RWPE2 (cell line): ENCODE measurements around the gene ALLC.

Source experiments
- ATAC-seq: fragments of 200-7000 bp; cut with Tn5 transposase; 3 replicates; pipeline ENCODE4 v1.9.1; 2021; ENCODE audit warnings: low read depth
- DNase-seq: peaks from one replicate; pipeline ENCODE4 v3.0.0-alpha.2; 2020; ENCODE audit warnings: low spot score
- H3K27ac ChIP-seq: fragments of 450-650 bp; 2 replicates; pipeline ENCODE4 v1.5.1; 2017; ENCODE audit warnings: mild to moderate bottlenecking; ENCODE audit not compliant: poor library complexity, severe bottlenecking
- H3K27me3 ChIP-seq: fragments of 250-450 bp; sonication (Bioruptor Pico); 2 replicates; pipeline ENCODE4 v1.5.1; 2021; ENCODE audit warnings: mild to moderate bottlenecking, moderate library complexity; ENCODE audit not compliant: insufficient read depth, poor library complexity, severe bottlenecking
- H3K36me3 ChIP-seq: fragments of 250-450 bp; sonication (Bioruptor Pico); 2 replicates; pipeline ENCODE4 v1.5.1; 2020; ENCODE audit warnings: low read depth, mild to moderate bottlenecking, moderate library complexity
- H3K4me1 ChIP-seq: fragments of 250-450 bp; sonication (Bioruptor Pico); 2 replicates; pipeline ENCODE4 v1.5.1; 2021; ENCODE audit warnings: mild to moderate bottlenecking, moderate library complexity; ENCODE audit not compliant: insufficient read depth, poor library complexity, severe bottlenecking
- H3K4me3 ChIP-seq: fragments of 250-450 bp; sonication (Bioruptor Pico); 2 replicates; pipeline ENCODE4 v1.5.1; 2021; ENCODE audit warnings: mild to moderate bottlenecking, moderate library complexity; ENCODE audit not compliant: severe bottlenecking
- H3K9me3 ChIP-seq: fragments of 250-450 bp; sonication (Bioruptor Pico); 2 replicates; pipeline ENCODE4 v1.5.1; 2021; ENCODE audit warnings: mild to moderate bottlenecking, moderate library complexity; ENCODE audit not compliant: severe bottlenecking
- TF ChIP-seq, protein P1 (sequence below): fragments of 450-650 bp; IDR thresholded peaks from one replicate; pipeline ENCODE4 v1.5.1; 2017; ENCODE audit warnings: mild to moderate bottlenecking, moderate library complexity; ENCODE audit not compliant: poor library complexity, severe bottlenecking

Gene ALLC

DNA sequence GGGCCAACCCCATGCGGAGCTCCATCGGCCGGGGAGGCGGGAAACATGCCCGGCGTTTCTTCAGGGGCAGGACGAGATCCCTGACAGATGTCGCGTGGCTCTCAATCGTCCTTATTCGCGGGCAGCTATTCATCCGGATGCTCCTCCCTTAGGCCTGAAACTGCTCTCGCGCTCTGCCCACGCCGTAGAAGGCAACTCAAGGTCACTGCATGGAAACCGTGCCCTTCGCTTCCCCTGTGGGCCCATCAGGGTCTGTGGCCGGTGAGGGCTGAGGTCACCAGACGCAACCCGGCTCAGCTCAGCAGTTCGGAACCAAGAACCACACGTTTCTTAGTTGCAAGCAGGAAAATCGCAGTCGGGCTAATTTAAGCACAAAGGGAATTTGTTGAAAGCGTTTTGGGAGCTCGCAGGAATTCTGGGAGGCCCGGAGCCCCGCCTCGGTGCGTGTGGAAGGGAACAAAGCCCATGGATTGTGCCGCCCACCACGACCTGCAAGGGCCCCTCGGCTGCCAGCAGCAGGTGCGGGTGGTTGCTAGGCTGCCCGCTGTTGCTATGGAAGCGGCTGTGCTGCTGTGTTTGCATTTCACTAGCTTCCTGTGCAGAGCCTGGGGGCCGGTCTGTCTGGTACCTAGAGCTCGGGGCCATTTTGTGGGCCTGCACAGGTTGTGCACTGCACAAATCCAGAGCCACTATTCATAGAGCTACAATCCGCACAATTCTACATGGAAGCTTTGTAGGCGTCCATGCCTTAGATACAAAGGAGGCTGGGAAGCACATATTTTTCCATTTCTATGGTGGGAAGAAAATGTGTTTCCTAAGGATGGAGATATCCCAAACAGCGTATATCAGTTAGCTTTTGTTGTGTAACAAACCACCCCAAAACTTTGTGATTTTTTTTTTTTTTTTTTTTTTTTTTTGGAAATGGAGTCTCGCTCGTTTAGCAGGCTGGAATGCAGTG lies 6.0 kb upstream of the ALLC start:
- Histone ChIP-seq H3K4me3 (no peak overlapping the region), H3K36me3 (no peaks in the 10 kb centered on the region), H3K27me3 (peaks cover 6% of the 10 kb centered on the region), H3K9me3 (no peaks in the 10 kb centered on the region), H3K27ac (no peak overlapping the region), H3K4me1 (no peaks in the 10 kb centered on the region)
- DNase-seq (no peak), ATAC-seq (peak; percentile 13; the same call in 1 of the 3 replicates)
- TF ChIP-seq, protein P1, sequence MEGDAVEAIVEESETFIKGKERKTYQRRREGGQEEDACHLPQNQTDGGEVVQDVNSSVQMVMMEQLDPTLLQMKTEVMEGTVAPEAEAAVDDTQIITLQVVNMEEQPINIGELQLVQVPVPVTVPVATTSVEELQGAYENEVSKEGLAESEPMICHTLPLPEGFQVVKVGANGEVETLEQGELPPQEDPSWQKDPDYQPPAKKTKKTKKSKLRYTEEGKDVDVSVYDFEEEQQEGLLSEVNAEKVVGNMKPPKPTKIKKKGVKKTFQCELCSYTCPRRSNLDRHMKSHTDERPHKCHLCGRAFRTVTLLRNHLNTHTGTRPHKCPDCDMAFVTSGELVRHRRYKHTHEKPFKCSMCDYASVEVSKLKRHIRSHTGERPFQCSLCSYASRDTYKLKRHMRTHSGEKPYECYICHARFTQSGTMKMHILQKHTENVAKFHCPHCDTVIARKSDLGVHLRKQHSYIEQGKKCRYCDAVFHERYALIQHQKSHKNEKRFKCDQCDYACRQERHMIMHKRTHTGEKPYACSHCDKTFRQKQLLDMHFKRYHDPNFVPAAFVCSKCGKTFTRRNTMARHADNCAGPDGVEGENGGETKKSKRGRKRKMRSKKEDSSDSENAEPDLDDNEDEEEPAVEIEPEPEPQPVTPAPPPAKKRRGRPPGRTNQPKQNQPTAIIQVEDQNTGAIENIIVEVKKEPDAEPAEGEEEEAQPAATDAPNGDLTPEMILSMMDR = no peak

DNA sequence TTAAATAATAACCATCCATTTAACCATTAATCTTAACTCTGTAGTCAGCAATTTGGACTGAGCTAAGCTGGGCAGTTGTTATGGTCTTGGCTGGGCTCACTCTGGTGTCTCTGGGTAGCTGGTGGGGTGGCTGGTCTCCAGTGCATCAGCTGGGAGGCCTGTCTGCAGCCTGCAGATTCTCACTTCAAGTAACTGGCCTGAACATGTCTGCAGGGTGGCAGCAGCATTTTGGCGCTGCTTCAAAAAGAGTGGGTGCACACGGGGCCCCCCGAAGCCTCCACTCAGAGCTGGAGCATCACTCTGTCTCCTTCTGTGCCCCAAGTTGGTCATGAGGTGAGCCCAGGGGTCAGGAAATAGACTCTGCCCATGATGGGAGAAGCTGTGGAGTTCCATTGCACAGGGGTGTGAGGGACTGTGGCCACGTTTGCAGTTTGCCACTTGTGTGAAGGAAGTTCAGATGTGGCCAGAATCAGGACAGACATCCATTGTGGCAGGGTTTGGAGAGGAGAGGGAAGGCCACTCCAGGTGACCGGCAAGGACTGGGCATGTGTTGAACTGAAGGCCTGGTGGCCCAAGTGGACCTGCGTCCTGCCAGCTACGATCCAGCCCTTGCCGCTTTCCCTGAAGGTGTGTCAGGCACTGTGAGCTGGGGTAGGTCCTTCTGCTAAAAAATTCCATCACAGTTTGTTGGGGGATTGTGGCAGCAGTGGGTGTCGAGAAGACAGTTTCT lies 4.9 kb upstream of the ALLC start:
- Histone ChIP-seq H3K27me3 (peaks cover 6% of the 10 kb centered on the region), H3K9me3 (no peaks in the 10 kb centered on the region), H3K4me1 (no peaks in the 10 kb centered on the region), H3K4me3 (no peak overlapping the region), H3K36me3 (no peaks in the 10 kb centered on the region), H3K27ac (no peak overlapping the region)
- TF ChIP-seq, protein P1 = no peak
- DNase-seq = no peak
- ATAC-seq = no peak

DNA sequence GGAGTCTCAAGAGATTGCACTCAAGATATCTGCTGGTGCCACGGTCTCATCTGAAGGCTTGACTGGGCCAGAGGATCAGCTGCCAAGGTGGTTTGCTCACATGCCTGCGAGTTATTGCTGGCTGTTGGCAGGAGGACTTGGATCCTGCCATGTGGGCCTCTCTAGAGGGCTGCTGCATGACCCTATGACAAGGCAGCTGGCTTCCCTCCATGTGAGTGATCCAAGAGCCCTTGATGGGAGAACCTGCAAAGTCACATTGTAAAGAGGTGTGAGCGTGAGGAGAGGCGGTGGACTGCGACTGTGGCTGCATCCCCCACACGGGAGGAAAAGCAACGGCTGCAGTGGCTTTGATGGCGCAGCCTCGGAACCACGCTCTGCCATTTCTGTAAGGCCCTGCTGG lies 4.0 kb upstream of the ALLC start:
- TF ChIP-seq, protein P1 = no peak

DNA sequence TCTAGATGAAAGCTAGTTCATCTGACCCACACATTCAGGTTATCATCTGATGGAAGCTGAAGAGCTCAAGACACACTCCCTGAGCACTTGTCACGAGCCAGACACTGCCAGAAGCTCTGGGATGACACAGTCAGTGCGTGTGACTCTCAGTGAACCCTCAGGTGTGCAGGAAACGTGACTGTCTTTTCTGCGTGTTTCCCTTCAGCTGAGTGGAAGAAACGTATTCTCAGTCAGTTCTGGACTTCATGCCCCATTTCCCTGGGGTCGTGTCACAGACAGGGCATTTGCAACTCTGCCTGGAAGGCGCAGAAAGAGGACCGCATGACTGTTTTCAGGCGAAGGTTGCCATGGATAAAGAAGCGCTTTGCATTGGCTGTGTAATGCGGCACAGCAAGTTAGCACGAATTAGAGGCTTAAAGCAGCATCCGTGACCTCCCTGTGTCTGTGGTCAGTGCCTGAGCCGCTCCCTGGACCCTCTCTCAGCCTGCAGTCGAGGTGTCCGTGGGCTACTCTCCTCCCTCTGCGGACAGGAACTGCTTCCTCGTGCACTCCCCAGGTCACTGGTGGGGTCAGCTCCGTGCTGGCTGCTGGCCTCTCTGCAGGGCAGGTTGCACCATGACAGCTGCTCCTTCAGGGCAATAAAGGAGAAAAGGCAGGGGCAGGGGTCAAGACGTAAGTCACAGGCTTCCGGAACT lies 3.3 kb upstream of the ALLC start:
- TF ChIP-seq, protein P1 = no peak
- Histone ChIP-seq H3K4me1 (no peaks in the 10 kb centered on the region), H3K27ac (no peak overlapping the region), H3K27me3 (peaks cover 6% of the 10 kb centered on the region), H3K9me3 (no peaks in the 10 kb centered on the region), H3K36me3 (no peaks in the 10 kb centered on the region), H3K4me3 (no peak overlapping the region)
- ATAC-seq (no peak), DNase-seq (no peak)

More for the DNA sequence above, 4.0 kb upstream of the ALLC start:
- H3K4me3 ChIP-seq = no peak overlapping the region
- no peak for DNase-seq
- no peaks in the 10 kb centered on the region for H3K9me3 ChIP-seq
- H3K36me3 ChIP-seq = no peaks in the 10 kb centered on the region
- no peak for ATAC-seq
- H3K4me1 ChIP-seq = no peaks in the 10 kb centered on the region
- H3K27ac ChIP-seq = no peak overlapping the region
- peaks cover 6% of the 10 kb centered on the region for H3K27me3 ChIP-seq
